ENCODE data around the gene GATA1.

The GATA1 gene

GRCh38 chrX:48786341-48786800, at the start of gene GATA1:
TSS of gene GATA1 (plus strand) at chrX:48786590. CDS start at chrX:48791110, 4,520 bp downstream.
- in situ Hi-C loops (cut with HindIII; ENCODE audit: low sequenced_read_pairs) = no loop called here
- no peak for TF ChIP-seq CTCF (IDR thresholded peaks at IDR 0.05; ENCODE audit: low read depth, low read length, missing control alignments)
- no peak within 1 kb of the TSS for H3K4me3 ChIP-seq (ENCODE audit: low read depth, low read length)
- DNase-seq (ENCODE audit: low read depth) = no peak

GRCh38 chrX:48736878-48737212, 49.5 kb upstream of the GATA1 start:
- peak overlapping the region; percentile 55 for H3K4me3 ChIP-seq (ENCODE audit: low read depth, low read length)
- TF ChIP-seq CTCF (IDR thresholded peaks at IDR 0.05; ENCODE audit: low read depth, low read length, missing control alignments) = no peak
- in situ Hi-C loops (cut with HindIII; ENCODE audit: low sequenced_read_pairs) = no loop called here
- DNase-seq (ENCODE audit: low read depth) = no peak

DNA sequence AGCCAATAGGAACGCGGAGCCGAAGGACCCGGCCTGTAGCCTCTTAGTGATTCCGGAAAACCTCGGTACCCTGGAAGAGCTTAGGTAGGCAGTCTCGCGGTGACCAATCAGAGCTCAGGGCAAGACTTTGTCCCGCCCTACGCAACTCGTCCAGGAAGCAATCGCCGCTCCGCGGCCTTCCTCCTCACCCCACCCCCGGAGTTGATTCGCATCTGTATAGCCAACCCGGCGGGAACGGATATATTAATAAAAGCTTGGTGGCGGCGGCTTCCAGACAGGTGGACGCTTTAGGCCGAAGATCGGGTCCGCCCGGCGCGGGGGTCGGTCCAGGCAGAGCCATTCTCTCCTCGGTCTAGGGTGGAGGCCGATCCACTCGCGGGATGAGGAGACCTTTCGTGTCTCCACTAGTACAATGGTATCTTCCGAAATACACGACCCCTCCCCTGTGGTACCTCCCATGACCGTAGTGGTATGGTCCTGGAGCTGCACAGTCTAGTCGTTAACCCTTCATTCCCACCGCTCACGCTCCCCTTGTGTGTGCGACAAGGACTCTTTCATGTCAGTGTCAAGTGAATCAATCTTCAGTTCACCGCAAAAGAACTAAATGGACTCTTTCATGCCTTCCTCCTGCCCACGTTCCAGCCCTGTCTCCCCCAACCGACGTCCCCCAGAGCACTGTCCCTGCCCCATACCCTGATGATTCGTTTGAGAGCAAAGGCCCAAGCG, 49.0 kb upstream of the GATA1 start:
- peak overlapping the region; percentile 55 for H3K4me3 ChIP-seq (ENCODE audit: low read depth, low read length)
- in situ Hi-C loops (cut with HindIII; ENCODE audit: low sequenced_read_pairs) = no loop called here
- DNase-seq (ENCODE audit: low read depth) = peak; percentile 93
- no peak for TF ChIP-seq CTCF (IDR thresholded peaks at IDR 0.05; ENCODE audit: low read depth, low read length, missing control alignments)

DNA sequence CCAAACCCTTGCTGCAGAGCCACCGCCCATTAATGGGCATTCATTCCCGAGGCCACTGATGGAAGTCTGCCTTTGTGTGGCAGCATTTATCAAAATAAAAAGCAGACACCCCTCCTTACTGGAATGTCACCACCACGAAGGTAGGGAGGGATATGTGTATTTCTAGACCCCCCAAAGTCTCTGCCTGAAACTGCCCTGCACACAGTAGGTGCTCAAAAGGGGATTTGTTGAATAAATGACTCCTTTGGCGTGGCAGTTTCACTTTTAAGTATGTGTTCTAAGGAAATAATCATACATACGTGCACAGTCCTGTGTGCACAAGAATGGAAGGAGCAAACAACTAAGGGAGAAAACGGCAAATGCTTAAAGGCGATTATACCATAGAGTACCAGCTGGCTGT, 48.5 kb upstream of the GATA1 start:
- peak overlapping the region; percentile 55 for H3K4me3 ChIP-seq (ENCODE audit: low read depth, low read length)
- TF ChIP-seq CTCF (IDR thresholded peaks at IDR 0.05; ENCODE audit: low read depth, low read length, missing control alignments) = no peak
- in situ Hi-C loops (cut with HindIII; ENCODE audit: low sequenced_read_pairs) = no loop called here
- DNase-seq (ENCODE audit: low read depth) = no peak

GRCh38 chrX:48741834-48742233, 44.6 kb upstream of the GATA1 start:
- in situ Hi-C loops (cut with HindIII; ENCODE audit: low sequenced_read_pairs) = no loop called here
- no peak overlapping the region for H3K4me3 ChIP-seq (ENCODE audit: low read depth, low read length)
- no peak for TF ChIP-seq CTCF (IDR thresholded peaks at IDR 0.05; ENCODE audit: low read depth, low read length, missing control alignments)
- no peak for DNase-seq (ENCODE audit: low read depth)

- TF ChIP-seq CTCF (IDR thresholded peaks at IDR 0.05; ENCODE audit: low read depth, low read length, missing control alignments) = no peak
- in situ Hi-C loops (cut with HindIII; ENCODE audit: low sequenced_read_pairs) = no loop called here
- no peak overlapping the region for H3K4me3 ChIP-seq (ENCODE audit: low read depth, low read length)
- DNase-seq (ENCODE audit: low read depth) = no peak
These were observed 41.2 kb upstream of the GATA1 start for GRCh38 chrX:48745222-48745621.

Measured in astrocyte of the cerebellum (primary cell).